Stimulated activated CD4-positive, alpha-beta T cell treated with anti-CD3 and anti-CD28 coated beads, Interleukin-12 subunit alpha, Interleukin-12 subunit beta, amount 100 ng/mL, for 4 hours (primary cell): ENCODE measurements around the gene NRCAM.

Experiments used
- DNase-seq: peaks from one replicate; pipeline ENCODE4 v3.0.0-alpha.2; 2020

NRCAM gene

GRCh38 chr7:108335269-108335918, 120.8 kb downstream of the NRCAM start:
- no peak for DNase-seq

GRCh38 chr7:108332937-108333336, 123.3 kb downstream of the NRCAM start:
- DNase-seq, result no peak

DNA sequence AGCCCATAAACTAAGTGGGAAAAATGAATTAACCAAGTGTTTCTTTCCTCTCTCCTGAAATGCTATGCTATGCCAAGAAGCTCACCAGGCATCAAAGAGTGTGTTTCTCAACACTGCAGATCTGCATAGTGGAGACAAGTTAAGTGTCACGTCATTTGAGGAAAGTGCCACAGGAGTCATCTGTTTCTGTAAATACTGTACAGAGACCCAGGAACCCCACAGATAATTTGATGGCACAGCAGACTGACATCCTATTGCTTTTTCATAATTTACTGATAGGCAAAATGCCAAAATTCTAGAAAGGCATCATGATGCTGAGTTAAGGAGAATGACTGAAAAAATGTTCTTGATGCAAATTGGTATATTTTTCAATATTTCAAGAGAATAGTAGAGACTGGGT, 124.3 kb downstream of the NRCAM start:
- DNase-seq, result no peak

DNA sequence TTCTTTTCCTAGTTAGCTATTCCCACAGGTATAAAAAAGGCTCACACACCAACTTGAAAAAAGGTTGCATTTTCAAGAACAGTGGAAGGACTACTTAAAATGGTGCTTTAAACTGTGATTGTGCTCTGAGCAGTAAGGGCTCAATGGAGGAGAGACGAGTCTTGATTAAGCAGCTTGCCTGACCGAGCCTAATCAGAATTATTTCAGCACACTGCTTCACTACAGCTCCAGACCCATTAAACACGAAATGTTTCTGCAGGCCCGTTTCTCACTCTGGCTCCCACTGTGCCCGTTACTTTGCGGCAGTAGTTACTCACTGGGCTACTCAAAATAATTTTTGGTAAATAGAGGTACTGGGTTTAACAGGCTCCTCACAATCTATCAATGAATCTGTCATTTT, 126.0 kb downstream of the NRCAM start:
- no peak for DNase-seq

- DNase-seq, result no peak
Observed at GRCh38 chr7:108329514-108329913, 126.7 kb downstream of the NRCAM start.

GRCh38 chr7:108328174-108328651, 128.0 kb downstream of the NRCAM start:
- no peak for DNase-seq

GRCh38 chr7:108327353-108327752, 128.9 kb downstream of the NRCAM start:
- DNase-seq, result no peak

DNA sequence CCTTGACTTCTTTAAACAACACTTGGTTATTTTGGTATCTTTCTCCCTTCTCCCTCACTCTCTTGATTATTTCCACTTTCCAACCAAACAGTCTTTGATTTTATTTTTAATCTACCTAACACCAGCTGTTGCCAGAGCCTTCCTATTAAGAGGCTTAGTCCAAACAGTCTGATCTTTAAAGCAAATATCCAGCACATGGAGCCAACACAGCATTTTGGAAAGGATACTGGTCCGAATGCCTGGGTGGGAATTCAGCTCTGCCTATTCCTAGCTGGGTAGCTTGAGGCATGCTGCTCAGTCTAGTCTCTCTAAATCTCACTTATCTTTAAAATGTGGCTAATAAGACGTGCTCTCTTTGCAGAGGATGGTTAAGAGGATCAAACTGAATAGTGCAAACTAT, 129.3 kb downstream of the NRCAM start:
- no peak for DNase-seq

- no peak for DNase-seq
Observed at GRCh38 chr7:108324053-108325038, 131.9 kb downstream of the NRCAM start.

- DNase-seq, result no peak
Observed at GRCh38 chr7:108322925-108323832, 133.1 kb downstream of the NRCAM start.

DNA sequence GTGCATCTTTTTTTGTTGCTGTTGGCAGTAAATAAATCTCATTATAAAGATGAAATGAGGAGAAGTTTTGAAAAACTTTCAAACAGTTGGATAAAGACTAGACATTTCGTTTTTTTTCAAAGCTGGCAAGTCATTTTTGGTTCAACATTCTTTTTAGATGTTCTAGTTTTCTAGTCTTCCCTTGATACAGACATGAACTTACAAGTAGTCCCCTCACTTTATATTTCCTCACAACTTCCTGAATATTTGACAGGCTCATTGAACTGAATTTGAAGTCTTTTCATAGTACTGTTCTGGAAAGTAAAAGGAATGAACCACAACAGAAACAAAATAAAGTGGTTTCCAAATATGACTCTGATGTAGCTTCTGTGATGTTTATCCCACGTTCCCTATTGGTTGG, 134.2 kb downstream of the NRCAM start:
- no peak for DNase-seq

DNA sequence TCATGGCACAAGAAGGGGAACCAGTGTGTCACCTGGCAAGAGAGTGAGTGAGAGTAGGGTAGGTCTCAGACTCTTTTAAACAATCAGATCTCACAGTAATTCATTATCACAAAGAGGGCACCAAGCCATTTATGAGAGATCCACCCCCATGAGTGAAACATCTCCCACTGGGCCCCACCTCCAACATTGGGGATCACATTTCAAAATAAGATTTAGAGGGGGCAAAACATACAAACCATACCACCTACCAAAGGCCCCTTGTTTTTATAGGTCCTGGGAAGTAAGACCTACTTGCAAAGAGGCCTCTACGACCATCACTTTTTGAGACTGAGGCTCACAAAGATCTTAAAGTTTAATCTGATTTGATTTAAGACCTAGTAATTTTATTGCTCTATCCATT, 134.9 kb downstream of the NRCAM start:
- DNase-seq, result no peak

- no peak for DNase-seq
Observed at GRCh38 chr7:108316708-108317107, 139.5 kb downstream of the NRCAM start.

- no peak for DNase-seq
Observed at GRCh38 chr7:108314551-108314950, 141.7 kb downstream of the NRCAM start.

DNA sequence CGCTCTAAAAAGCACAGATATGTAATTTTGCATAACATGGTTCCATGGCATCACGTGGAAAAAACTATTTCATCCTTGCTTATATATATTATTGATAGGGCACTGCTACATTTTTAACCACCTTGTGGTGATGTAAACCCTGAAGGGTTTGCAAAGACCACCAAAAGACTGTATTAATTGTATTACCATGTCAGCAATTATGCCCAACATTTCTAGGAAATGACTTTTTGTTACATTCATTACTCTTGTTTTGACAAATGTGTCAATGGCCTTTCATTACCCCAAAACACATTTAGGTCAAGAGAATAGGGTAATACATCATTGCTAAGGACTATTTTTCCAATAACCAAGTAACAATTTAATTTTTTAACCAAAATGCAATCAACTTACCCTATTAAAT, 142.2 kb downstream of the NRCAM start:
- DNase-seq, result no peak

DNA sequence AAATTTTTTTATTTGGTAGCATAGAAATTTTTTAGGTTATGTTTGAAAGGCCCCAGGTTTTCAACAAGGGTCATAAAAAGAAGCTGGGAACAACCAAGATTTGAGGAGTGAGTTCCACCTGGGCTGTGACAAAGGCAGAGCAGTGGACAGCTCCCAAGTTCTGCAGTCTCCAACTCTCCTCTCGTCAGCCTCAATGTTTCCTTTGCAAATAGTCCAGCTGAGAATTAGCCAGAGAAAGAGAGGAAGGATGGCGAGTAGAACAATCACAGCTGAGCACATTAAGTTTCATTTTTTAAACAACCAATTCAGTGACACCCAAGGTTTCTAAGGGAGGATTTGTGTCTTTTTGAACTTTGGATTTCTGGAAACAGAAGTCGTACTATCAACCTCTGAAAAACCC, 143.2 kb downstream of the NRCAM start:
- DNase-seq, result no peak

- DNase-seq, result no peak
Observed at GRCh38 chr7:108311446-108312168, 144.6 kb downstream of the NRCAM start.

DNA sequence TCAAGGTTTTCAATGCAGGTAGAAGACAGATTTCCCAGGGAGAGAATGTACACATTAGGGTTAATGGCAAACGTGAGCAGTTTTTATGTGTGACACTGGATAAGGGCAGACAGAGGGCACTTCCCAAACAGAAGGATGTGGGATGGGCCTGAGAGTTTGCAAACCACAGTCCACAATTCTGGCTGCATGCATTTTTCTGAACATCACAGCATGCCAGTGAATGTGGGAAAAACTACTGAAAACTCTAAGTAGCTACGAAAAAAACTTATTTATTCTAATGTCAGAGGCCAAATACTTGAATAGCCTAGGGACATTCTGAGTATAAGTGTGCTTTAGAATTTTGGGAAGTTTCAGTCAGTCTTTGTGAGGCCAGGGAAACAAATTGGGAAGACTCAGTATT, 145.9 kb downstream of the NRCAM start:
- no peak for DNase-seq

DNA sequence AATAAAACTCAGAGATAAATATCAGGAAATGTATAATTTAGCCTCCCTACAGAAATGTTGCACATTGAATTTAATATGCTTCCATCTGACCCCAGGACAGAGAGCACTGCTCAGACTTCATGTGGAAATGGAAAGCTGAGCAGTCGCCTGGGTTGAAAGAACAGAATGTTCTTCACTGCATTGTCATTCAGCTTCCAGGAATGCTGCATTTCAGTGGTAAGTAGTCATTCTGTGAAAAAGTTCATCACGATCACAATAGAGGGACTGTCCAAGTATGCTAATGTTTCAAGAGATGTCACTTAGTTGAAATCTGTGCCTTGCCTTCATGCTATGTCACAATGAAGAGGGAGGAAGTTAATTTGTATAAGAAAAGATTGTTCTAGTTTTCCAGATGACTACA, 147.3 kb downstream of the NRCAM start:
- no peak for DNase-seq

- DNase-seq, result no peak
Observed at GRCh38 chr7:108308276-108308675, 148.0 kb downstream of the NRCAM start.

GRCh38 chr7:108307595-108307994, 148.6 kb downstream of the NRCAM start:
- no peak for DNase-seq

DNA sequence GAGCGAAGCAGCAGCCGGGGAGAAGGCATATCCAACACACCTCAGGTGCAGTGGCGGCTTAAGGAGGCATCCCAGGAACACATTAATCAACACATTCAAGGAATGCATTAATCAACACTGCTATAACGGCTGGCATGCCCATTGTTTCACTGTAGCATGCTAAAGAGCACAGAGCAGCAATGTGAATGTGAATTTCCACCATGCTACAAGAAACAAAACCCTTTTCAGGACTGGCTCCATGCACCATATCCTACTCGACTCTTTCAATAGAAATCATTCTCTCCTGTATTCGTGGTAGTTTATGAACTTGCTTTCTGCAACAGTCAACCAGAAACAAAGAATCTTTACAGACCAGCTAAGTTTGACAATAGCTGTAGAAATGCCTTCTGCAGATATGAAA, 149.0 kb downstream of the NRCAM start:
- no peak for DNase-seq
